Trophoblast cell (in vitro differentiated cells and primary cell): Measurements from ENCODE around the gene RPS6KA3.
"Not testable (repeated sequence)": the region's sequence is repeated elsewhere in the genome, so short reads cannot be mapped to it uniquely, and the experiment has no call there.

ENCODE experiments used
- DNase-seq, 2 donors: peaks; one replicate each; pipeline ENCODE4 v3.0.0-alpha.2; 2016
- H2AFZ ChIP-seq: 2 replicates; pipeline ENCODE4 v1.6.1; 2013; ENCODE audit warnings: low read length, moderate library complexity, mild to moderate bottlenecking; ENCODE audit not compliant: insufficient read depth, poor library complexity
- H2AK5ac ChIP-seq: 2 replicates; pipeline ENCODE4 v1.6.1; 2013; ENCODE audit warnings: mild to moderate bottlenecking, low read length
- H2BK120ac ChIP-seq: 2 replicates; pipeline ENCODE4 v1.6.1; 2013; ENCODE audit warnings: low read length, mild to moderate bottlenecking, moderate library complexity; ENCODE audit not compliant: insufficient read depth, poor library complexity
- H2BK12ac ChIP-seq: 2 replicates; pipeline ENCODE4 v1.6.1; 2013; ENCODE audit warnings: mild to moderate bottlenecking, low read length, moderate library complexity
- H2BK5ac ChIP-seq: 2 replicates; pipeline ENCODE4 v1.6.1; 2013; ENCODE audit warnings: low read length, low read depth, moderate library complexity, mild to moderate bottlenecking; ENCODE audit not compliant: poor library complexity
- H3K14ac ChIP-seq: 2 replicates; pipeline ENCODE4 v1.6.1; 2013; ENCODE audit warnings: mild to moderate bottlenecking, low read length
- H3K18ac ChIP-seq: 2 replicates; pipeline ENCODE4 v1.6.1; 2013; ENCODE audit warnings: mild to moderate bottlenecking, low read length
- H3K23ac ChIP-seq: 2 replicates; pipeline ENCODE4 v1.6.1; 2013; ENCODE audit warnings: low read length
- H3K27ac ChIP-seq: 2 replicates; pipeline ENCODE4 v1.5.1; 2013; ENCODE audit warnings: low read depth, mild to moderate bottlenecking, inconsistent platforms, low read length, moderate library complexity
- H3K27me3 ChIP-seq: 2 replicates; pipeline ENCODE4 v1.6.1; 2013; ENCODE audit warnings: inconsistent platforms, mild to moderate bottlenecking, low read length, moderate library complexity; ENCODE audit not compliant: insufficient read depth
- H3K36me3 ChIP-seq, 2 experiments: 1 replicate in 1 of 2; 2 replicates in 1 of 2; pipeline ENCODE4 v1.6.1; 2013; ENCODE audit warnings: low read length in 2 of 2, mild to moderate bottlenecking in 2 of 2, moderate library complexity in 1 of 2; ENCODE audit not compliant: insufficient read depth in 2 of 2, control insufficient read depth in 1 of 2
- H3K4ac ChIP-seq: 2 replicates; pipeline ENCODE4 v1.6.1; 2013; ENCODE audit warnings: low read depth, mild to moderate bottlenecking, low read length, moderate library complexity
- H3K4me1 ChIP-seq, 2 experiments: 1 replicate in 1 of 2; 2 replicates in 1 of 2; pipeline ENCODE4 v1.6.1; 2013; ENCODE audit warnings: low read length in 2 of 2, mild to moderate bottlenecking in 2 of 2, moderate library complexity in 1 of 2; ENCODE audit not compliant: insufficient read depth in 2 of 2, control insufficient read depth in 1 of 2
- H3K4me2 ChIP-seq: 2 replicates; pipeline ENCODE4 v1.6.1; 2013; ENCODE audit warnings: inconsistent platforms, mild to moderate bottlenecking, low read length, moderate library complexity
- H3K4me3 ChIP-seq: 2 replicates; pipeline ENCODE4 v1.5.1; 2013; ENCODE audit warnings: mild to moderate bottlenecking, low read depth, low read length, inconsistent platforms
- H3K79me1 ChIP-seq: one replicate; pipeline ENCODE4 v1.6.1; 2013; ENCODE audit warnings: low read length
- H3K79me2 ChIP-seq: 2 replicates; pipeline ENCODE4 v1.6.1; 2013; ENCODE audit warnings: low read length, mild to moderate bottlenecking; ENCODE audit not compliant: control insufficient read depth, insufficient read depth, poor library complexity
- H3K9ac ChIP-seq: 2 replicates; pipeline ENCODE4 v1.6.1; 2013; ENCODE audit warnings: mild to moderate bottlenecking, low read length
- H3K9me3 ChIP-seq: 2 replicates; pipeline ENCODE4 v1.6.1; 2013; ENCODE audit warnings: low read depth, mild to moderate bottlenecking, control low read depth, inconsistent platforms, low read length; ENCODE audit not compliant: insufficient read depth
- H4K12ac ChIP-seq: 2 replicates; pipeline ENCODE4 v1.6.1; 2013; ENCODE audit warnings: low read depth, mild to moderate bottlenecking, low read length, moderate library complexity
- H4K8ac ChIP-seq: 2 replicates; pipeline ENCODE4 v1.6.1; 2013; ENCODE audit warnings: low read depth, mild to moderate bottlenecking, low read length, moderate library complexity
- H4K91ac ChIP-seq: one replicate; pipeline ENCODE4 v1.6.1; 2013; ENCODE audit warnings: low read depth, mild to moderate bottlenecking, low read length, moderate library complexity
- WGBS: extraction: QIAGEN DNeasy Blood & Tissue Kit; methylation state at CpG from one replicate; pipeline ENCODE4 v1.1.7; 2013; ENCODE audit warnings: missing lambda C conversion rate; ENCODE audit not compliant: insufficient read length, insufficient coverage; ENCODE audit errors: extremely low coverage; 5-methylcytosine and 5-hydroxymethylcytosine counted together

The RPS6KA3 gene

GRCh38 chrX:20250146-20250545 lies 16.6 kb downstream of the RPS6KA3 start:
- not testable (repeated sequence) for H3K27me3 ChIP-seq, H3K4me2 ChIP-seq, H3K18ac ChIP-seq, H3K4me1 ChIP-seq, H3K23ac ChIP-seq, H3K14ac ChIP-seq, H2BK120ac ChIP-seq, H4K8ac ChIP-seq, H2BK5ac ChIP-seq, H2BK12ac ChIP-seq, H3K9me3 ChIP-seq, H3K4me3 ChIP-seq, H3K79me1 ChIP-seq, H3K79me2 ChIP-seq, H2AFZ ChIP-seq, H3K4ac ChIP-seq, H4K91ac ChIP-seq, H2AK5ac ChIP-seq, H3K36me3 ChIP-seq, H3K9ac ChIP-seq, H3K27ac ChIP-seq, DNase-seq, H4K12ac ChIP-seq

- no peak overlapping the region for H2AFZ ChIP-seq
- H2BK12ac ChIP-seq = no peak overlapping the region
- H3K9me3 ChIP-seq = no peaks in the 10 kb centered on the region
- no peak overlapping the region for H4K91ac ChIP-seq
- H3K4me3 ChIP-seq = no peak overlapping the region
- no peak overlapping the region for H3K27ac ChIP-seq
- no peaks in the 10 kb centered on the region for H3K79me2 ChIP-seq
- H3K18ac ChIP-seq = no peak overlapping the region
- H3K4me1 ChIP-seq = peaks cover 4 to 5% of the 10 kb centered on the region in 2 experiments
- WGBS = no CpG with 5 or more reads among the region's 7 CpGs
- no peak overlapping the region for H2BK120ac ChIP-seq
- no peak overlapping the region for H2BK5ac ChIP-seq
- H4K8ac ChIP-seq = no peak overlapping the region
- H3K36me3 ChIP-seq = no peaks in the 10 kb centered on the region
- H3K4ac ChIP-seq = no peak overlapping the region
- no peak overlapping the region for H4K12ac ChIP-seq
- H3K27me3 ChIP-seq = no peaks in the 10 kb centered on the region
- H2AK5ac ChIP-seq = no peak overlapping the region
- H3K9ac ChIP-seq = no peak overlapping the region
- no peaks in the 10 kb centered on the region for H3K79me1 ChIP-seq
- H3K23ac ChIP-seq = no peak overlapping the region
- no peak overlapping the region for H3K14ac ChIP-seq
- no peak overlapping the region for H3K4me2 ChIP-seq
- DNase-seq = no peak
Measured at GRCh38 chrX:20248592-20249192, 18.0 kb downstream of the RPS6KA3 start.

DNA sequence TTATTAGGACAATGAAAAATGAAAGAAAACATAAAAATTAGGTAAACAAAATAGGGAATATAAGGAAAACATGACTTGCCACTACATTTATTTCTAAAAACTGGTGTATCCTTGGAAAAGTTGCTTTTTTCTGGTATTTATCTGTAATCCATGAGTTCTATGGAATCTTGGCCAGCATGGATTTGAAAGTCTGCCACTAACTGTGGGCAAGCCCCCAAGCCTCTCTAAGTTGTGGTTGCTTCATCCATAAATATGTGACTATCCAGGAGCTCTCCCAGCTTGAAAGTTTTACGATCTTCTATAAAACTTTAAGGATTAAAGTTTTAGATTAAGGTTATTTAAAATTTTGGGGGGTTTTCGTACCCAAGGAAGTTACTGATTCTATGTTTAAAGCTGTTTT lies 21.8 kb downstream of the RPS6KA3 start:
- no peak overlapping the region for H2BK12ac ChIP-seq
- no peaks in the 10 kb centered on the region for H3K9me3 ChIP-seq
- H3K18ac ChIP-seq = no peak overlapping the region
- H3K27me3 ChIP-seq = no peaks in the 10 kb centered on the region
- H3K4ac ChIP-seq = no peak overlapping the region
- H2AK5ac ChIP-seq = no peak overlapping the region
- H2AFZ ChIP-seq = no peak overlapping the region
- no peaks in the 10 kb centered on the region for H3K36me3 ChIP-seq
- H3K4me1 ChIP-seq = no peaks in the 10 kb centered on the region
- no peak overlapping the region for H2BK120ac ChIP-seq
- H3K9ac ChIP-seq = no peak overlapping the region
- no peaks in the 10 kb centered on the region for H3K79me1 ChIP-seq
- WGBS = no CpG with 5 or more reads among the region's 2 CpGs
- H4K12ac ChIP-seq = no peak overlapping the region
- H2BK5ac ChIP-seq = no peak overlapping the region
- no peak overlapping the region for H3K23ac ChIP-seq
- no peak overlapping the region for H3K4me2 ChIP-seq
- no peak overlapping the region for H4K91ac ChIP-seq
- no peak overlapping the region for H3K27ac ChIP-seq
- DNase-seq = no peak
- no peaks in the 10 kb centered on the region for H3K79me2 ChIP-seq
- H4K8ac ChIP-seq = no peak overlapping the region
- H3K14ac ChIP-seq = no peak overlapping the region
- H3K4me3 ChIP-seq = no peak overlapping the region

GRCh38 chrX:20240201-20240600 lies 26.5 kb downstream of the RPS6KA3 start:
- Histone ChIP-seq H2BK5ac (no peak overlapping the region), H3K4me3 (no peak overlapping the region), H3K36me3 (no peaks in the 10 kb centered on the region), H3K9me3 (no peaks in the 10 kb centered on the region), H2BK120ac (no peak overlapping the region), H3K27me3 (no peaks in the 10 kb centered on the region), H3K18ac (no peak overlapping the region), H2AFZ (no peak overlapping the region), H2BK12ac (no peak overlapping the region), H4K8ac (no peak overlapping the region), H3K14ac (no peak overlapping the region), H4K91ac (no peak overlapping the region), H3K9ac (no peak overlapping the region), H2AK5ac (no peak overlapping the region), H3K79me2 (no peaks in the 10 kb centered on the region), H3K79me1 (no peaks in the 10 kb centered on the region), H3K4me1 (no peaks in the 10 kb centered on the region), H3K4me2 (no peak overlapping the region), H4K12ac (no peak overlapping the region), H3K27ac (no peak overlapping the region), H3K23ac (no peak overlapping the region), H3K4ac (no peak overlapping the region)
- no peak for DNase-seq
